Adipocyte (in vitro differentiated cells): ENCODE measurements around the gene TMC2.

Experiments used
- DNase-seq: peaks from one replicate; pipeline ENCODE4 v3.0.0-alpha.2; 2015; ENCODE audit warnings: low read depth
- H3K27me3 ChIP-seq: replicated peaks from 2 replicates; pipeline ENCODE4 v1.7.0; 2013; ENCODE audit warnings: mild to moderate bottlenecking, low read length, moderate library complexity; ENCODE audit not compliant: control insufficient read depth, insufficient read depth
- H3K36me3 ChIP-seq: 2 replicates; pipeline ENCODE4 v1.7.0; 2013; ENCODE audit warnings: low read length, mild to moderate bottlenecking, moderate library complexity; ENCODE audit not compliant: control insufficient read depth, insufficient read depth, severe bottlenecking
- H3K4me1 ChIP-seq: 2 replicates; pipeline ENCODE4 v1.7.0; 2013; ENCODE audit warnings: mild to moderate bottlenecking, low read length, moderate library complexity; ENCODE audit not compliant: control insufficient read depth, insufficient read depth
- H3K4me3 ChIP-seq: 2 replicates; pipeline ENCODE4 v1.7.0; 2013; ENCODE audit warnings: mild to moderate bottlenecking, low read length, moderate library complexity
- H3K9ac ChIP-seq: 2 replicates; pipeline ENCODE4 v1.7.0; 2013; ENCODE audit warnings: mild to moderate bottlenecking, low read length, moderate library complexity
- H3K9me3 ChIP-seq: 2 replicates; pipeline ENCODE4 v1.7.0; 2013; ENCODE audit warnings: mild to moderate bottlenecking, low read length, moderate library complexity; ENCODE audit not compliant: control insufficient read depth

TMC2 gene

DNA sequence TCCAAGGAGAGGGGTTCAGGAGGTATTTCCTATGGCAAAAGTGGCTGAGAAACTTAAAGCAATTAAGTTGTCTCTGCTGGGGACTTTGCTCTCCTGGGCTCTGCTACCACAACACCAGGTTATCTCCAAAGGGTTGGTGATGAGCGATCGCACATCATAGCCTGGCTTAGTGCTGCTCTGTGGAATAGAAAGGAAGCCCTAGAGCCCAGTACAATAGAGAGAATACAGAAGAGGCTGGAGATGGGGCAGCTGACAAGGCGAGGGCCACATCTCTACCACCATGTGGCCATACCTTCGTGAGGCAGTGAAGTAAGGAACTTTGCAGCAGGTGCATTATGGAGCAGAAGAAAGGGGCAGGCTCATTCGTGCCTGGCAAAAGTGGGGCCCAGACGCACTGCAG, 8.6 kb upstream of the TMC2 start:
- H3K4me3 ChIP-seq = no peak overlapping the region
- no peak overlapping the region for H3K9ac ChIP-seq
- peaks cover 6% of the 10 kb centered on the region for H3K4me1 ChIP-seq
- no peak for DNase-seq
- peaks cover 5% of the 10 kb centered on the region for H3K27me3 ChIP-seq
- H3K9me3 ChIP-seq = no peaks in the 10 kb centered on the region
- H3K36me3 ChIP-seq = no peaks in the 10 kb centered on the region

DNA sequence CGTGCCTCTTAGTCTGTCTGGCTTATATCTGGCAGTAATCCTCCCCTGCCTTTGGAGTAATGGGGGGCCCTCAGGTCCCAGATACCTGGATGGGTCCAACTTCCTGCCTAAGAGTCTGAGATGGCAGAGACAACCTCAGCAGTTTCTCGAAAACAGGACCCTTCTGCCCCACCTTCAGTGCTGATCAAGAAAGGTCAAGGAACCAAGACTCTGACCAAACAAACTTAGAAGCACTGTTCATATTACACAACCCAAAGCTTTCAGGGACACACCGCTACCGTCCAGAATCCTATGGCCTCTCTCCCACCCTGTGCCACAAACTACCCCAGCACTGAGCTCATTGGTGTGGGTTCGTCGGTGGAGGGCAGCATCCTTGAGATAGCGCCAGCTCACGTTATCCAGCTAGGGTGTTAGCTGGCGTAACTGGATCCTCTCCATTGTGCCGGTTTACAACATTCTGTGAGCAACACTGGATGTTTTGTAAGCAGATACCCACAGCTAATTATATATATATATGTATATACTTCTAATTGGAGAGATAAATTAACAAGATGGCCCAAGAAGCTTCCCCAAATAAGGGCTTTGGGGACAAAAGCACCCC, 7.6 kb upstream of the TMC2 start:
- no peaks in the 10 kb centered on the region for H3K36me3 ChIP-seq
- H3K9me3 ChIP-seq = no peaks in the 10 kb centered on the region
- no peak overlapping the region for H3K4me3 ChIP-seq
- no peak overlapping the region for H3K9ac ChIP-seq
- DNase-seq = no peak
- peaks cover 6% of the 10 kb centered on the region for H3K4me1 ChIP-seq
- peaks cover 14% of the 10 kb centered on the region for H3K27me3 ChIP-seq

DNA sequence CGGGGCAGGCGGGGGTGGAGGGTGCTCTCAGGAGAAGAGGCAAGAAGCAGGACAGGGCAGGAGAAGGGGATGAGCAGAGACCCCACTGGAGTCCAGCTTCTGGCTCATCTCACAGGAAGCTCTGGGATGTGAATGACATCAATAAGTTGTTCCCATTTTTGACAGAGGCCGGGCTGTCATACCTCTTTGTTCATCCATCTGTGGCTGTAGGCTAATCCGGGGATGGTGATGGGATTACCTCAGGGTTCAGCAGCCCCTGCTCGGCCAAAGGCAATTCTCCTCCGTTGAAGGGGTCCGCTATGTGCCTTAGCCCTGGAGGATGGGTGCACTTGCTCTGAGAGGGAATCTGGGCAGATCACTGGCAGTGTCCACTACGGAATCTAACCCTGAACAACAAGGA, 3.3 kb upstream of the TMC2 start:
- Histone ChIP-seq H3K4me1 (no peaks in the 10 kb centered on the region), H3K27me3 (peaks cover 40% of the 10 kb centered on the region), H3K9ac (no peak overlapping the region), H3K9me3 (no peaks in the 10 kb centered on the region), H3K36me3 (no peaks in the 10 kb centered on the region), H3K4me3 (no peak overlapping the region)
- no peak for DNase-seq

DNA sequence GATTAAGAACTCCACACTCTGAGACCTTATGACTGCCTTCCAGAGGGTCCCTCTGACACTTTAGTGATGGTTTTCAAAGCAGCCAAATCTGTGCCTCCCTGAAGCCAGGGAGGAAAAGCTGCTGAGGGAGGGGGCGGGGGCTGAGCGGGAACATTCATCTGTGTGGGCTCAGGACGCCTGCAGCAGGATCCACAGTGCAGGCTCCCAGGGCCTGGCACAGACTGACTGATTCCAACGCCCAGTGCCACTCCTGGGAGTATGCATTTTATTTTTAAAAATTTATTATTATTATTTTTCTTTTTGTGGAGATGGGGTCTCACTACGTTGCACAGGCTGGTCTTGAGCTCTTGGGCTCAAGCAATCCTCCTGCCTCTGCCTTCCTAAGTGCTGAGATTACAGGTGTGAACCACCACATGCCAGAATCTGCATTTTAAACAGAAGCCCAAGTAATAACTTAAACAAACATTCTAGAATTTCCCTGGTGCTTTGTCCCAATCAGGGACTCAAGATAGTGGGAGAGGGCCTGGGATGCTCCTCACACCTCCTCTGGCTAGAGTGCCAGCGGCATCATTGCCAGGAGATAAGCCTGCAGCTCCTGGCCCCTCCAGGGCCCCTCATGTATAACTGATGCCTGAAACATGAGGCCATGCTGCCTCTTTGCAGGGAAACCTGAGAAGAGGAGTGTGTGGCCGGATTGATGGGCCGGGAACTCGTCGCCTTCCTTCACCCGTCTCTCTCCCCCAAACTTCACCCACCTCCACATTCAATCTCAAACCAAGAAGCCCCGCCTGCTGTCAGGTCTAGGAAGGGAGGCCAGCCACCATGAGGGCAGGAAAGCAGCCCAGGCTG, 438 bp upstream of the TMC2 start:
- no peak for DNase-seq
- Histone ChIP-seq H3K9me3 (no peaks in the 10 kb centered on the region), H3K36me3 (no peaks in the 10 kb centered on the region), H3K9ac (no peak overlapping the region), H3K4me3 (no peak overlapping the region), H3K27me3 (peaks cover 49% of the 10 kb centered on the region), H3K4me1 (peaks cover 9% of the 10 kb centered on the region)

DNA sequence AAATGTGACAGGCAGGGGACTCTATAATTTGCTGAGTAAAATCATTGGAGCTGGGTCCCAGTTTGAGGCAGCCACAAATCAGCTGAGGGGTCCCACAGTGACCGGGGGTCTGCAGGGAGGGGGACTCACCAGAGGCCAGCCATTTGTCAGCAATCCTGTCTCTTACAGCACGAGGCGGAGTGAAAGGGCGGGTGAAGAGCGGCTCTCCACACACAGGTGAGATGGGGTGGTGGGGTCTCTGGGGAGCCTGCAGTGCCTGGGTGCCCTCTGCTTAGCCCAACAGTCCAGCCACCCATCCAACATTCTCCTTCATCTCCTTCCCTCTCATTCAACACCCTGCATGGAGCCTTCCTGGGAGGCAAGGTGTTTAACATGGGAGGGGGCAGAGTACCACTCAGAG, 728 bp downstream of the TMC2 start:
- H3K27me3 ChIP-seq = peaks cover 52% of the 10 kb centered on the region

DNA sequence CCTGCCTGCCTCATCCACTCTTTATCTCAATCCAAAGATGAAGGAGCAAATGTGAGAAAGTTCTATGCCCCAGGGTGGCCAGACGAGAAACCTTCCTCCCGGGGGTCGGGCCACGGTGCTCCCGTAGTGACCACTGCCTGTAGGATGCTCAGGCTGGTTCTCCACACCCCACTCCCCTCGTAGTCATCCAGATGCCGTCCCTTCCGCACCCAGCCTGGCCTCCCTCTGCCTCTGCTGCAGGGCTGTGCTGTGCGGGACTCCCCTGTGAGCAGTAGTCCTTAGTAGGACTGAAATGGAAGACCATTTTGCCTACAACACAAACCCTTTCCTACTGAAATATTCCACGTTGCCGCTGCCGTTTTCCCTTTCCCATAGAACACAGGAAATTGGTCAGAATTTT, 2.0 kb downstream of the TMC2 start:
- no peaks in the 10 kb centered on the region for H3K36me3 ChIP-seq
- no peaks in the 10 kb centered on the region for H3K9me3 ChIP-seq
- no peak overlapping the region for H3K9ac ChIP-seq
- peaks cover 9% of the 10 kb centered on the region for H3K4me1 ChIP-seq
- DNase-seq = no peak
- H3K4me3 ChIP-seq = no peak overlapping the region
- H3K27me3 ChIP-seq = peaks cover 48% of the 10 kb centered on the region

More for the DNA sequence above, 728 bp downstream of the TMC2 start:
- peaks cover 9% of the 10 kb centered on the region for H3K4me1 ChIP-seq
- no peaks in the 10 kb centered on the region for H3K9me3 ChIP-seq
- no peak overlapping the region for H3K9ac ChIP-seq
- H3K4me3 ChIP-seq = no peak overlapping the region
- H3K36me3 ChIP-seq = no peaks in the 10 kb centered on the region
- DNase-seq = no peak

DNA sequence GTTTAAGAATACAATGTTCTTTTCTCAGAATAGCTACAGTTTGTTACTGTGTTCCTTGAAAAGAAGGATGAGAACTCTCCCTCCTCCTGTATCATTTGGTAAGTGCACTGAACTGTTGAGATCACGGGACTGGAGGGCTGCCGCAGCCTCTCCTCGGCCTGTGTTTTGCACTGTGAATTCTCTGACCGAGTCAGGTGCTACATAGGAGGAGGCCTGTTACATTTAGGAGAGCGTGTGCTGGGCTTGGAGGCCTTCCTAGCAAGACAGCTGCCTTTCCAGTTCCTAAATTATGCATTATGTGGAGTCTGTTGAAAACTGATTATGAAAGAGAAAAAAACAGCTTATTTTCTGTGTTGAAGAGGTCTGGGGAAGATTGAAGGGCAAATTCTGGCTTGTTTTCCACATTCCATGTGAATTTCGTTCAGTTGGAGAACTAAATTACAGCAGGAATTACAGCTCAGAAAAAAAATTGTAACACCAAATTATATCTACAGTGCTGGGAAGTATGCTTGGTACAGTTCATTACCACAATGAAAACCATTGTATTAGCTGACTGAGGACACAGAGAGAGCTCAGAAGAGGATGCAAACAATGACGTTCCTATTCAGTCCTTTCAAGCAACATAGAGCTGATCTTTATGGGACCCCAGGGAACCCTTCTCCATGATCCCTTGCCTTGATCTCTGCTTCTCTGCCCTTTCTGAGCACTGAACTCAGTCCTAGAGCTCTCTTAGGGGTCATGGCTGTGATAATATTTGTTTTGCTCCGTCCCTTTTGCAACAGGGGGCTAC, 2.8 kb downstream of the TMC2 start:
- Histone ChIP-seq H3K4me1 (peaks cover 9% of the 10 kb centered on the region), H3K9ac (no peak overlapping the region), H3K27me3 (peaks cover 42% of the 10 kb centered on the region), H3K9me3 (no peaks in the 10 kb centered on the region), H3K36me3 (no peaks in the 10 kb centered on the region), H3K4me3 (no peak overlapping the region)
- no peak for DNase-seq

DNA sequence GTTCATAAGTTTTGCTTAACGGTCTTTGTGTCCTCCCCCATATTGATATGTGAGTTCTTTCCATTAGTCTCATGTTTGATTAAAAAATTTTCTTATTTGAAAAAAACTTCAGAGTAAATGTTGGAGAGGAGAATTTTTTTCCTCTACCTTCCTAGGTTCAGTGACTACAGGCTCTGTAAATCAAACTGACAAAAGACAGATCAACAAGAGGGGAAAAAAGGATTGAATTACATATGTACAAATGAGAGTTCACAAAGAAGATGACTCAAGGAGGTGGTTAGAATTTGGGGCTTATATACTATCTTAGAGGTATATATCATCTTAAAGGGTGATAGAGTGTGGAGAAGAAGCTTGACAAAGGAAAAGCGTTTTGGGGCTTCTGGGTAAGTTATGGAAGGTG, 5.6 kb downstream of the TMC2 start:
- H3K27me3 ChIP-seq = peaks cover 48% of the 10 kb centered on the region
- no peak overlapping the region for H3K4me3 ChIP-seq
- H3K4me1 ChIP-seq = peaks cover 14% of the 10 kb centered on the region

DNA sequence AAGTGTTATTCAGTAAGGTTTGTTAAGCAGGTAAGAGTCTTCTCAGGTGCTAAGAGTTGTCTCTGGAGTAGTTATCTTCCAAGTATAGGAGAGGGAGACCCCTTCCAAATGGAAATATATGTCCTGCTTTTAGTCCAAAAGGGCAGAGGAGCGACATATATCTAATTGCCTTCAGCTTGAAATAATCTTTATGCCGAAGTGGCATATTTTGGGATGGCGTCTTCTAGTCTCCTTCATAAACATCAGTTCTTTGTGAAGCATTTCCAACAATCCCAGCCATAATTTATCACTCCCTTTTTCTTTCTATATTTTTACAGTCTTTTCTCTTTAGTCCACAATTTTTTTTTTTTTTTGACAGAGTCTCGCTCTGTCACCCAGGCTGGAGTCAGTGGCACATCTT, 6.0 kb downstream of the TMC2 start:
- Histone ChIP-seq H3K9me3 (no peaks in the 10 kb centered on the region), H3K9ac (no peak overlapping the region), H3K27me3 (peaks cover 48% of the 10 kb centered on the region), H3K4me3 (no peak overlapping the region), H3K4me1 (peaks cover 14% of the 10 kb centered on the region), H3K36me3 (no peaks in the 10 kb centered on the region)
- no peak for DNase-seq

More for the DNA sequence above, 5.6 kb downstream of the TMC2 start:
- no peaks in the 10 kb centered on the region for H3K36me3 ChIP-seq
- no peaks in the 10 kb centered on the region for H3K9me3 ChIP-seq
- no peak for DNase-seq
- H3K9ac ChIP-seq = no peak overlapping the region

DNA sequence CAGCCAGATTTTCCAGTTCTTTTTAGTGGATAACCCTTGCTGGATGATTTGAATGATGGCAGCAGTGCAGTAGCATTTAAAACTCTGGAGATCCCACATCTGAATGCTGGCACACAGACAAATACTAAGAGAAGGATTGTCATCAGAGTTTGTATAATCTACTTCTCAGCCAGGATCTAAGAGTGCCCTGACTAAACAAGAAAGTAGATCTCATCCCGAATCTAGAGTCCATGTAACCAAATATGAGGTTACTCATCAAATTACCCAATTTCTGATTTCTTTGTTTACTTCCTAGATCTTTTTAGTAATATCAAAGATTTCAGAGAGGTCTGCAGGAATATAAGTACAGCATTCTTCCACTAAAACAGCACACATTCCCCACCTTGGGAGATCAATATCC, 7.8 kb downstream of the TMC2 start:
- peaks cover 48% of the 10 kb centered on the region for H3K27me3 ChIP-seq
- H3K36me3 ChIP-seq = no peaks in the 10 kb centered on the region
- DNase-seq = peak; percentile 14
- H3K4me3 ChIP-seq = no peak overlapping the region
- H3K4me1 ChIP-seq = peaks cover 9% of the 10 kb centered on the region
- H3K9me3 ChIP-seq = no peaks in the 10 kb centered on the region
- no peak overlapping the region for H3K9ac ChIP-seq

DNA sequence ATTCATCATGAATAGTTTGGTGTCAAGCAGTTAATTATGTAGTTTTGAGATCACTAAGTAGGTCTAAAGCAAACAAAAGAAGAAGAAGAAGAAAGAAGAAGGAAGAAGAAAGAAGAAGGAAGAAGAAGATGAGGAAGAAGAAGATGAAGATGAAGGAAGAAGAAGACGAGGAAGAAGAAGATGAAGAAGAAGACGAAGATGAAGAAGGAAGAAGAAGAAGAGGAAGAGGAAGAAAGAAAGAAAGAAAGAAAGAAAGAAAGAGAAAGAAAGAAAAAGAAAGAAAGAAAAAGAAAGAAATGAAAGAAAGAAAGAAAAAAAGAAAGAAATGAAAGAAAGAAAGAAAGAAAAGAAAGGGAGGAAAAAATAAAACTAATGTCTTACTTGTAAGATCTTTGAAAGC, 9.2 kb downstream of the TMC2 start:
- Histone ChIP-seq H3K9me3 (no peaks in the 10 kb centered on the region), H3K4me1 (peaks cover 4% of the 10 kb centered on the region), H3K27me3 (peaks cover 54% of the 10 kb centered on the region), H3K36me3 (no peaks in the 10 kb centered on the region), H3K9ac (no peak overlapping the region), H3K4me3 (no peak overlapping the region)
- DNase-seq = no peak
